Activated naive CD8-positive, alpha-beta T cell treated with anti-CD3 and anti-CD28 coated beads, Interleukin-2, amount 50 U/mL, for 24 hours (primary cell): ENCODE data around the gene ARHGAP6.

Source experiments
- ATAC-seq: fragments of 150-1000 bp; cut with Tn5 transposase; one replicate; pipeline ENCODE4 v1.10.0; 2021
- DNase-seq: peaks from one replicate; pipeline ENCODE4 v3.0.0; 2021
- H3K27ac Mint-ChIP-seq: one replicate; pipeline ENCODE4 v1.8.0; 2021; ENCODE audit warnings: mild to moderate bottlenecking, mixed read lengths
- H3K27me3 Mint-ChIP-seq: one replicate; pipeline ENCODE4 v1.8.0; 2021; ENCODE audit warnings: mixed read lengths
- H3K36me3 Mint-ChIP-seq: one replicate; pipeline ENCODE4 v1.8.0; 2021; ENCODE audit warnings: low read depth, mixed read lengths
- H3K4me1 Mint-ChIP-seq: one replicate; pipeline ENCODE4 v1.8.0; 2021; ENCODE audit warnings: mixed read lengths
- H3K4me3 Mint-ChIP-seq: one replicate; pipeline ENCODE4 v1.8.0; 2021; ENCODE audit warnings: mild to moderate bottlenecking, moderate library complexity, mixed read lengths
- H3K9me3 Mint-ChIP-seq: one replicate; pipeline ENCODE4 v1.8.0; 2021; ENCODE audit warnings: mixed read lengths

The ARHGAP6 gene

DNA sequence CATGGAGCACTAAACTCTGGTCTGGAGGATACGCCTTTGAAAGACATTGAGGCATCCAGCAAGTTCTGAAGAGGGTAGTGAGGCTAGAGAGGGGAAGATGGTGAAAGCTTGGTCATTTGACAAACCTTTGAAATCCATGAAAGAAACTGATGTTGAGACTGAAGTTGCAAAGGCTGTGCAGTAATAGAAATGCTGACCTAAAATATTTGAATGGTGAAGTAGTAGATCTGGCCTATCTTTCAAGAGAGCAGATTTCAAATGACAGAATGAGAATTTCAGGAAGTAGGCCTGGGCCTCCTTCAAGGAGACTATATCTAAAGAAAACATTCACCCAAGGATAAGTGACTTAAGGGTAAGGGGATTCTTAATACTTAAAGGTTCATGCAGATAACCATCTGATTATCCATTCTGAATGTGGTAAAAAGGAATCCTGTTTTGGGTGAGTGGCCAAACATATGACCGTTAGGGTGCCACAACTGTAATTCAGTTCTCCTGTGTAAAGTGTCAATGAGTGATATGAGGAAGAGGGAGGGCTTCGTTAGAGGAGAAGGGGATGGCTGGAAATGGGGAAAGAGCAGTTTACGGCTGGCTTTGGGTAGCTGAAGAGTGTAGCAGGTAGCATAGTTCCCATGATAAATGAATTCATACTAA lies 310.3 kb downstream of the ARHGAP6 start:
- no peak for DNase-seq
- H3K4me3 Mint-ChIP-seq = no peak overlapping the region

DNA sequence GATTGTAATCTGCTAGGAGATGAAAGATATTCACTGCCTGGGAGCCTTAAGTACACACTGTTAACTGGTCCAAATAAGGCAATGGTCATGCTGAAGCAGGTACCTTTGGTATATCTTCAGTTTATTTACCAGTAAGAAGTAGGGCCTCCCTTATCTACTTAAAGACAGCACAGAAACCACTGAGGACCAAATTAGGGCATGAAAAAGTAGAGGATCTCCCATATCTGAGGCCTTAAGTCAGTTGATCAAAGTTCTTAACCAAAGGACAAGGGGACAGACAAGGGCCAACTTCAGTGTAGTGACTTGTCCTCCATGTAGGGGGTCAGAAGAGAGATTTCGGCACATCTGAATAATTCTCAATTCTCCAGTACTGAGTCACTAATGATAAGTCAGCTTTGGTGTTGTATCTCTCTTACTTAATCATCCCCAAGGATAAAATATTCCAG lies 313.4 kb downstream of the ARHGAP6 start:
- Mint-ChIP-seq H3K9me3 (no peaks in the 10 kb centered on the region), H3K27me3 (no peaks in the 10 kb centered on the region), H3K27ac (no peak overlapping the region), H3K4me1 (peaks cover 4% of the 10 kb centered on the region), H3K4me3 (no peak overlapping the region), H3K36me3 (no peaks in the 10 kb centered on the region)
- no peak for DNase-seq
- no peak for ATAC-seq

More for the DNA sequence above, 310.3 kb downstream of the ARHGAP6 start:
- H3K36me3 Mint-ChIP-seq = no peaks in the 10 kb centered on the region
- H3K9me3 Mint-ChIP-seq = no peaks in the 10 kb centered on the region
- H3K4me1 Mint-ChIP-seq = peaks cover 4% of the 10 kb centered on the region
- H3K27ac Mint-ChIP-seq = no peak overlapping the region
- no peaks in the 10 kb centered on the region for H3K27me3 Mint-ChIP-seq
- no peak for ATAC-seq

DNA sequence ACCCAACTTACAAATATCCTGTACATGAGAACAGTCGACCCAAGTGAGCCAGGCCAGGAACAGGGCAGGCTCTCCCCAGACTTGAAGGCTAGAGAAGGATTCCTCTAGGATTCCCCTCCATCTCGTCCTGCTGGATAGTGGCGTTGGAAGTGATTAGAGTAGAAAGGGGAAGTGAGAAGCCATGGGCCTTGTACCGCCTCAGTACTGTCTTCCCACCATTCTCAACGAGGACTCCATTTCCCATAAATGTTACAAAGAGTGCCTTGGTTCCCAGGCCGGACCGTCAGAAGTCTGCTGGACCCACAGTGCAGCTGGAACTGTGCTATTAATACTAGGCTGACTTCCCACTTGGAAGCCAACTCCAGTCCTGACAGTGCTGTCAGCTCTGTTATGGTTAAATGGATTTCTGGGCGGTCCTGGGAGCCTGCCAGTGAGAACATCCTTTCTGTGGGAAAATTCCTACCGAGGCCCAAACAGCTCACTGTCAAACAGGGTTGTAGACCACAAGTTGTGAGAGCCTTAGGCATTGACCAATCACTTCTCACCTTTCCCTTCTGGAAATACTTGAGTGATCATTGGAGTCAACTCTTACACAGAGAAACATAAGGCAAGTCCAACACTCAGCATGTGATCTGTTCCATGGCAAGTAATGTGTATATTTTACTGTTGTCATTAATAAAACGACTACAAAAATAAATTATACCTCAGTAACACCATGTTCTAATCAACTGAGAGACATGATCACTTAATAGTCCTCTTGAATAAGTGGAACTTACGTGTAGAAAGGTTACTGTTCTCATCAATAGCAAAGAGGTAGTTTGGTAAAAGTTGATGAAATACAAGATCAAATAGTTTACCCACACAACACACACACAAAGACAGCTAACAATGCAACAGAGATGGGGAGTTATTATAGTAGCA lies 314.1 kb downstream of the ARHGAP6 start:
- Mint-ChIP-seq H3K4me3 (no peak overlapping the region), H3K27ac (no peak overlapping the region), H3K9me3 (no peaks in the 10 kb centered on the region), H3K36me3 (no peaks in the 10 kb centered on the region), H3K4me1 (peaks cover 4% of the 10 kb centered on the region), H3K27me3 (no peaks in the 10 kb centered on the region)
- no peak for DNase-seq
- ATAC-seq = no peak

DNA sequence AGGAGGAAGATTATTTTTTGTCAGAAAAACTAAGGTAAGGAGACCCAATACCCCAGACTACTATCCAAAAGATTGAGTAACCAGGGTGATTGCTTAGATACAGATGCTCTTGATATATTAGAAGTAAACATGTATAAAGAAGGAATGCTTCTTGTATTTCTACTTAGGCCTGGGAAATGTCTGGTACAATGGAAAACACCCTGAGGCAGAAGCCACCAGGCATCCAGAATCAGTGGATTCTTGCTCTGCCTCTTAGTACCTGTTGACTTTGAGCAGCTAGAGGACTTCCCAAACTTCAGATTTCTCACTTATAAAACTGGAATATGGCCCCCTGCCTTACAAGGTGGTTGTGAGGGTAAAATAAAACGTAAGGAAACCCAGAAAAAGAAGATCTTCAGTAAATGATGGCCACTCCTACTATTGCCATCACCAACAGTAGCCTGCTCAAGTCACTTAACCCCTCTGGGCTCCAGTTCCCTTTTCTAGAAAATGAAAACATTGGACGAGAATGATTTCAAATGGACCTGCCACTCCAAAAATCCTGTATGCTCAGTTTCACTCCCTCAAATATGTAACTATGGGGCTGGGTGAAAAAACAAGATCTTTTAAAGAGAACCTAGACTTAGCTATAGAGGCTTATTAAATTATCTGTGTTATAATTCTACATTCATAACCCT lies 315.9 kb downstream of the ARHGAP6 start:
- Mint-ChIP-seq H3K9me3 (no peaks in the 10 kb centered on the region), H3K4me1 (peaks cover 4% of the 10 kb centered on the region), H3K27ac (no peak overlapping the region), H3K36me3 (no peaks in the 10 kb centered on the region), H3K27me3 (no peaks in the 10 kb centered on the region), H3K4me3 (no peak overlapping the region)
- ATAC-seq (no peak), DNase-seq (no peak)

DNA sequence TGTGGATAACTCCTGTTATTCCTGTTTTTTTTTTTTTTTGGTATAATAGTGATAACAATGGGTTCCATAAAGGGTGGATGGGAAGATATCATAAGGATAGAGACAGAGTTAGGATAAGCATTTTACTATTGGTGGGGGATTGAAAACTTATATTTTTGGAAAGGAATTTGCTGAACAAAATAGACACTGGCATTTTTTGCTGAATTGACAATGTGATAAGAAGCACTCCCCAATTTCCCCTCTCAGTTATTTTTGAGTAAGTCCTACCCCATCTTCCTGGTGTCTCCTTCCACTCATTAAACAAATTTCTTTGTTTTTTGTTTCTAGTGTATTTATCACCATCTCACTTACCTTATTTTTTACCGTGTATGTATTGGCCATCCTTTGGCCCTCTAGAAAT lies 316.7 kb downstream of the ARHGAP6 start:
- Mint-ChIP-seq H3K4me3 (no peak overlapping the region), H3K36me3 (no peaks in the 10 kb centered on the region), H3K4me1 (peaks cover 4% of the 10 kb centered on the region), H3K27ac (no peak overlapping the region), H3K27me3 (no peaks in the 10 kb centered on the region), H3K9me3 (no peaks in the 10 kb centered on the region)
- no peak for ATAC-seq
- no peak for DNase-seq

DNA sequence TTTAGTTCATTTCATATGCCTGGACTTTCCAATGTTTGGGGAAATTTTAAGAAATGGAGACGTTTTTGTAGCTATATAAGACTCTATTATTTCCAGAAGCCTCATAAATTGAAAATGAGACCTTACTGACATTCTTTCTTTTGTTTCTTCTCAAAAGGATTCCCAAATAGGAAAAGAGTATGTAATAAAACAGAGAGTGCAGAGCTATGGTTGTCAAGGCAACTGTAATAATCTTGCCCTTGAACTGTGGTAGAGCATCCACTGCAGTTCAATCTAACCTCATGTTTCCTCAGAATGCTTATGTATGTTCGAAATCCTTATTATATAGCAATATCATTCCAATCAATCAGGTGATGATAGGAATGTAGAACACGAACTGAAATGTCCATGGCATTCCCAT lies 318.4 kb downstream of the ARHGAP6 start:
- no peaks in the 10 kb centered on the region for H3K36me3 Mint-ChIP-seq
- H3K27ac Mint-ChIP-seq = no peak overlapping the region
- H3K4me3 Mint-ChIP-seq = no peak overlapping the region

DNA sequence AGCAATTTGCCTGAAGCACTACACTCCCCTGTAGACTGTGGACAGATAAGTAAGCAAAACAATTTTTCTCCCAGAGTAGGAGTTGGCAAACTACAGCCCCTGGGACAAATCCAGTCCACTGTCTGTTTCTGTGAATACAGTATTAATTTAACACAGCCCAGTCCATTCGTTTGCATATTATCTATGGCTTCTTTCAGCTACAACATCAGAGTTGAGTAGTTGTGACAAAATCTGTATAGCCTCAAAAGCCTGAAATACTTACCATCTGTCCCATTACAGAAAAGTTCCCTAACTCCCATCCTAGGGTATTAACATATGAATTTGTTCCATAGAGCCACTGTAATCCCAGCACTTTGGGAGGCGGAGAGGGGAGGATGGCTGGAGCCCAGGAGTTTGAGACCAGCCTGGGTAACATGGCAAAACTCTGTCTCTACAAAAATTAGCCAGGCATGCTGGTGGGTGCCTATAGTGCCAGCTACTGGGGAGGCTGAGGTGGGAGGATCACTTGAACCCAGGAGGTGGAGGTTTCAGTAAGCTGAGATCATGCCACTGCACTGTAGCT lies 319.5 kb downstream of the ARHGAP6 start:
- Mint-ChIP-seq H3K27me3 (no peaks in the 10 kb centered on the region), H3K27ac (no peak overlapping the region), H3K4me1 (peaks cover 7% of the 10 kb centered on the region), H3K9me3 (no peaks in the 10 kb centered on the region), H3K4me3 (no peak overlapping the region), H3K36me3 (no peaks in the 10 kb centered on the region)
- no peak for ATAC-seq
- DNase-seq = no peak

More for the DNA sequence above, 318.4 kb downstream of the ARHGAP6 start:
- Mint-ChIP-seq H3K4me1 (peaks cover 4% of the 10 kb centered on the region), H3K9me3 (no peaks in the 10 kb centered on the region), H3K27me3 (no peaks in the 10 kb centered on the region)
- DNase-seq (no peak), ATAC-seq (no peak)

DNA sequence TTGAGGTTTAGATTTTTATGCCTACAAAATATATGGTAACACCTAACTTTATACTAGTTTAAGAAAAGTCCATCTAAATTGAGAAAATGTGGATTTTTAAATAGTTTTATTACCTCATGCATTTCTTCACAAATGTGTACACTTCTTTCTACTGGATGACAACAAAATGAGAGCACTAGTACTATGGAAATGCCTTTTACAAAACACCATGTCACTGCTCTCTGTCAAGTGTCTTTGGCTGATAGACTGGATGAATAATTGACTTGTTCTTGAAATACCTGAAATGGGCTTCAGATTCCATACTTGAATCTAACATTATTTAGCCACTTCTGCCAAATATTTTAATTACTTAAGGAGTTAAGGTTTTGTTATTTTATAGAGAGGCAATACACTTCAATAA lies 323.0 kb downstream of the ARHGAP6 start:
- no peak overlapping the region for H3K27ac Mint-ChIP-seq
- H3K4me3 Mint-ChIP-seq = no peak overlapping the region
- no peaks in the 10 kb centered on the region for H3K36me3 Mint-ChIP-seq
- no peaks in the 10 kb centered on the region for H3K27me3 Mint-ChIP-seq
- peaks cover 3% of the 10 kb centered on the region for H3K4me1 Mint-ChIP-seq
- H3K9me3 Mint-ChIP-seq = no peaks in the 10 kb centered on the region
- ATAC-seq (no peak), DNase-seq (no peak)

DNA sequence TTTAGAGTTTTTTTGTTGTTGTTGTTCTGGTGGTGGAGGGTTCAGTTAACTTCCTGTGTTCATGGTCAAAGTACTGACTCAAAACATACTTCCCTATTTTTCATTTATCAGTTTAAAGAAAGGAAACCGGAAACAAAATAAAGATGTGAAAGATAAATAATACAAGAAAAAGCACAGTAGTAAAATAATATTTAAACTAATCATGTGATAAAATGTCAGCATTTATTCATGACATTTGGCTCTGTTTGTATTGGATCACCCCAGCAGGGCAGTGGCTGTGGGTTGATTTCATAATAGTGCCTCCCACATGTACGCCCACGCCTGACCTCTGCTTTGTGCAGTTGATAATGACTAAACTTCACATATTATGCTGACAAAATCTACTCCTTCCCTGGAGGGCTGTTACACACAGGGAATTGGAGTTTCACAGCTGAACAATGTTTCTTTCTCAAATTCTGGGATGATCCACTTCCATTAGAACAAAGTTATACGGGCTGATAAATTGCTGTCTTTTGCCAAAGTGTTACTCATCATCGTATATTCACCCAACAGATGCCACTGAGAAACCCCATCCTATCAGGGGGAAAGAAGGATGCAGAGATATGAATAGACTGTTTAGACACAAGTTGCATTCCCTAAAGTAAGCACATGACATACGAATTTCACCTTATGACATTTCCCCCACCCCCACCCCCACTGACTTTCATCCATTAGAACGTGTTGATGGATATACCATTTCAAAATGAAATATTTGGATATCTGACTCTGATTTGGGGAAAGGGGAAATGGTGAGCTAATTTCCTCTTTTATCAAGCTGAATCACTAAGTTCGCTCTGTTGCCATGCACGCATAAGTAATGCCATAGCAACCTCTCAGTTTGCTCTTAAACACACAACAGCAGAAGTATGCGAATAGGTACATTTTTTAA lies 324.2 kb downstream of the ARHGAP6 start:
- ATAC-seq = no peak
- no peak overlapping the region for H3K27ac Mint-ChIP-seq
- no peaks in the 10 kb centered on the region for H3K27me3 Mint-ChIP-seq
- H3K36me3 Mint-ChIP-seq = no peaks in the 10 kb centered on the region
- no peaks in the 10 kb centered on the region for H3K9me3 Mint-ChIP-seq
- H3K4me1 Mint-ChIP-seq = peaks cover 3% of the 10 kb centered on the region
- H3K4me3 Mint-ChIP-seq = no peak overlapping the region
- DNase-seq = no peak

DNA sequence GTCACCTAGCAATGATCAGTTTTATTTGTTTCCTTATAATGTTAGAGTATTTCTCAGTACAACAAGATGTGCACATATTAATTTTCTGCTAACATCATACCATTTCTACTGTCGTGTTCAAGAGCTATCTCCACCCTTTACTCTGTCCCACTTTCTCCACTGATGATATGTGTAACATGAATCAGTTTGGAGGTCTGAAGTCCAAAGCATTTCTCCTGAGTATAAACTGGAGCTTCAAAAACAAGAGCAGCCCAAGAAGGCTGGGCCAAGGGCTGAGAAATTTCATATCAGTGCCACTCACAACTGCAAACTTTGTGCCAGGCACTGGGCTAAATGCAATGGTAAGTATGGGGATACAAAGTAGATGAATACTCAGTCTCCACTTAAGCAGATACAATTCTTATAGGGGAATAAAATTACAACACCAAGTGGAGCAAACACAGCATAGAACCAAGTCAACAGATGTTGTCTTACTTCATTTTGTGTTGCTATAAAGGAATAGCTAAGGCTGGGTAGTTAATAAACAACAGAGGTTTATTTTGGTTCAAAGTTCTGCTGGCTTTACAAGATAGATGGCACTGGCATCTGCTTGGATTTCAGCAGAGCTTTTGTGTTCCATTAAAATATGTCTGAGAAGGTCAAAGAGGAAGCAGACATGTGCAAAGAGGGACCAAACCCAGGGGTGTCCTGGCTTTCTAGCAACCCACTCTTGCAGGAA lies 328.3 kb downstream of the ARHGAP6 start:
- no peaks in the 10 kb centered on the region for H3K36me3 Mint-ChIP-seq
- no peak overlapping the region for H3K4me3 Mint-ChIP-seq
- DNase-seq = no peak
- no peak overlapping the region for H3K27ac Mint-ChIP-seq
- no peaks in the 10 kb centered on the region for H3K9me3 Mint-ChIP-seq
- H3K27me3 Mint-ChIP-seq = no peaks in the 10 kb centered on the region
- H3K4me1 Mint-ChIP-seq = peaks cover 3% of the 10 kb centered on the region
- ATAC-seq = no peak

DNA sequence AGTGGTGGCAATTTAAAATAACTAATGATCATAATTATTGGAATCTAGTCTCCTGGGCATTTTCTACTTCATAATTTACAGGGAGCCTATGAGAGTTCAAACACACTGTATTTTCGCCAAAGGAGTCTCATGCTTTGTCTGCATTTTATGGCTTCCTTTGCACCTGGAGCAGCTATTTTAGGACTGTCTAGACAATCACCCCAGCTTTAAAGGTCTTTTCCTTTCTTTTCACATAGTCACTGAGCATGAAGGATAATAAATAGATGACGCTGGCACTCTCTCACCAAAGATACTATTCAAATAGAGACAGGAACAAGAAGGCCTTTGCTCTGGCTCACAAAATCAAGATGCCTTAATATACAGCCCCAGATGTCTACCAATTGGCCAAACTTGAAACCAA lies 329.5 kb downstream of the ARHGAP6 start:
- Mint-ChIP-seq H3K4me1 (no peaks in the 10 kb centered on the region), H3K27me3 (no peaks in the 10 kb centered on the region), H3K36me3 (no peaks in the 10 kb centered on the region), H3K4me3 (no peak overlapping the region), H3K9me3 (no peaks in the 10 kb centered on the region), H3K27ac (no peak overlapping the region)
- DNase-seq (no peak), ATAC-seq (no peak)

DNA sequence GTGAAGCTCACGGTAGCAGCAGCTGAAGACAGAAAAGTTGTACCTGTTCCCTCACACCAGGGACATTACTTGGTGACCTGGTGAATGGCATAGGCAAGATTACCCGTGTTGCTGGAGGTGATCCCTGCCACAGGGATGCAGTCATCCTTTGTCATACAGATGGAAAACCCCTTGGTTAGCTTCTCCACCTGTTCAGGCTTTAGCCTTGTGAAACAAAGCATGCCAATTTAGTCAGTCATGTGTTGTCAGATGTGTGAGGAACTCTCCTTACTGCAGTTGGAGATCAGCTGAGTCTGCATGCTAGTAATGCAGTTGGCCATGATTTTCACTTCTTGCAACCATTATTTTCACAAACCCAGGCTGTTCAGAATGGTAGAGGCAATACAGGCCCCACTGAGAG lies 331.6 kb downstream of the ARHGAP6 start:
- no peak for ATAC-seq
- H3K4me3 Mint-ChIP-seq = no peak overlapping the region
- H3K27me3 Mint-ChIP-seq = no peaks in the 10 kb centered on the region
- no peaks in the 10 kb centered on the region for H3K4me1 Mint-ChIP-seq
- no peak overlapping the region for H3K27ac Mint-ChIP-seq
- H3K36me3 Mint-ChIP-seq = no peaks in the 10 kb centered on the region
- no peaks in the 10 kb centered on the region for H3K9me3 Mint-ChIP-seq
- DNase-seq = no peak

DNA sequence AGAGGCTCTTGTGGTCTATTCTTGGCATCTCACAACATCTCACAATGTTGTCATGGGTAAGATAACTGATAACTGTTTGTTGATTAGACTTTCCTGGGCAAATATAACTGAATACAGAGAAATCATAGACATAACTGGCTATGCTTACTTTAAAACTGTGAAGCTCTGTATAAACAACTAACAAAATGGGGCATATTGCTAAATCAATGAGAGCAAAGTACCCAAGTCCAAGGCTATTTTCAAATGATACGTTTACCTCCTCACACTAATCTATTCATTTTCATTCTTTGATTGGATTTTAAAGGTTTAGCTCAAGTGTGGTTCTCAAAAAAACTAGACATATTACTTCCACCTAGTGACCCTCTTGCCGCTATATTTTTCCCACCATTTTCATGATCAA lies 333.9 kb downstream of the ARHGAP6 start:
- Mint-ChIP-seq H3K27me3 (no peaks in the 10 kb centered on the region), H3K4me1 (no peaks in the 10 kb centered on the region), H3K9me3 (no peaks in the 10 kb centered on the region), H3K4me3 (no peak overlapping the region), H3K27ac (no peak overlapping the region), H3K36me3 (no peaks in the 10 kb centered on the region)
- ATAC-seq = no peak
- no peak for DNase-seq
